ENCODE results near the gene RBM20.

The RBM20 gene

DNA sequence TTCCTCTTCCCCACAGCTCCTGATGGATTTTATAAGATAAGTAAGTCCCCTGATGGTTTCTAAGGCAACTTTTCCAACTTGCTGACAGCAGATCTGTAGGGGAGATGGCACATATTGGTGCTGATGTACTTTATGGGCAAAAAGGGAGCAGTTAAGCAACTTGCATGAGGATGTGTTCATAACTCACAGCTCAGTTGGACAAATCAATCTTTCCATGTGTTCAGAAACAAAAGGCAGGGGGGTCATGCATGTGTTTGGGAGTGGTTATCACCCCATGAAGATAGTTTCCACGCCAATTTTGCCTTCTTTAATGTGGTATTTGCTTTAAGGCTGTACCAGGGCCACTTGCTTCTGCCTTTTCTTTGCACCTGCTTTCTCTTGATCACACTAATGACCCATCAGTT, 6.1 kb downstream of the RBM20 start:
- TF ChIP-seq, protein P1, sequence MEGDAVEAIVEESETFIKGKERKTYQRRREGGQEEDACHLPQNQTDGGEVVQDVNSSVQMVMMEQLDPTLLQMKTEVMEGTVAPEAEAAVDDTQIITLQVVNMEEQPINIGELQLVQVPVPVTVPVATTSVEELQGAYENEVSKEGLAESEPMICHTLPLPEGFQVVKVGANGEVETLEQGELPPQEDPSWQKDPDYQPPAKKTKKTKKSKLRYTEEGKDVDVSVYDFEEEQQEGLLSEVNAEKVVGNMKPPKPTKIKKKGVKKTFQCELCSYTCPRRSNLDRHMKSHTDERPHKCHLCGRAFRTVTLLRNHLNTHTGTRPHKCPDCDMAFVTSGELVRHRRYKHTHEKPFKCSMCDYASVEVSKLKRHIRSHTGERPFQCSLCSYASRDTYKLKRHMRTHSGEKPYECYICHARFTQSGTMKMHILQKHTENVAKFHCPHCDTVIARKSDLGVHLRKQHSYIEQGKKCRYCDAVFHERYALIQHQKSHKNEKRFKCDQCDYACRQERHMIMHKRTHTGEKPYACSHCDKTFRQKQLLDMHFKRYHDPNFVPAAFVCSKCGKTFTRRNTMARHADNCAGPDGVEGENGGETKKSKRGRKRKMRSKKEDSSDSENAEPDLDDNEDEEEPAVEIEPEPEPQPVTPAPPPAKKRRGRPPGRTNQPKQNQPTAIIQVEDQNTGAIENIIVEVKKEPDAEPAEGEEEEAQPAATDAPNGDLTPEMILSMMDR (IDR thresholded peaks at IDR 0.05): no peak
- H3K27me3 ChIP-seq (ENCODE audit: control insufficient read depth, insufficient read depth, low read length): peaks cover under 1% of the 10 kb centered on the region

DNA sequence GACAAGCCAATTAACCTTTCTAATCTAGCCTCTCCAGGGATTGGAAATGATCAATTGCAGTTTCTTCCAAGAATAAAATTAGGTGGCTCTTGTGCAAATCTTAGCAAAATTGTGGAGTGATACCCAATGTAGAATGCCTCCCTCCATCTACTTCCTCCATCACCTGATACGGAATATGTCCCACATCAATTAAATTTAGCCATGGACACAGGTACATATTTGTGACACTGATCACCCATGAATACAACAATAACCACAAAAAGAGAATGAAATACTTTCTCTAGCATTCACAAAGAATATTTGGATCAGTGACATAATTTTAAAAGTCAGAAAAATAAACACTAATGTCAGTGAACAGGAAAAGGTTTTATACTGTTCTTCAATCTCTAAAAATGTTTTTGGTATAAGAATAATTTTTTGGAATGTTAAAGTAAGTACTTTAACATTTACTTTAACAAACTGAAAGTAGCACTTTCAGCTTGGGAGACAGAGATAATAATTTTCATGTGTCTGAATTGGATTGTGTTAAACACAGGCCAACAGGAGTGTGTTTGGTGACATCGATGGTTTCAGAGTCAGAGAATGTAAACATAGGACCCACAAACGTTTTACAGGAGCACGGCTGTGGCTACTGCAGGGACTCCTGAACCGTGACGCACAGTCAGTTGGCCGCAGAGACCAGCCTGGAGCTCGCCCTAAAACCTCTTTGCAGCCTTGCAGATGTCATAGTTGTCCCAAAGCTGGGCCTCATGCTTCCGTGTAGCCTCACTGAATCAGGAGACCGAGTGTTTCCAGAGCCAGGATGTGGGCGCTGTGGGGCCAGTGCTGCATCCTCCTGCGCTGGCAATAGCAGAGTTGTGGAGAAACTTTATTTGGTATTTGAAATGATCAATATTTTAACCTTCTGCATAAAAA, 7.2 kb downstream of the RBM20 start:
- TF ChIP-seq, protein P1 (IDR thresholded peaks at IDR 0.05): no peak
- no peak overlapping the region for H3K9ac ChIP-seq
- no peak overlapping the region for H2AFZ ChIP-seq
- H3K36me3 ChIP-seq (ENCODE audit: control insufficient read depth, insufficient read depth, low read length): no peaks in the 10 kb centered on the region
- no peak overlapping the region for H3K4me3 ChIP-seq (ENCODE audit: low read depth, low read length)
- no peaks in the 10 kb centered on the region for H3K79me2 ChIP-seq
- H3K27ac ChIP-seq: no peak overlapping the region
- no peaks in the 10 kb centered on the region for H3K4me1 ChIP-seq
- H3K27me3 ChIP-seq (ENCODE audit: control insufficient read depth, insufficient read depth, low read length): no peaks in the 10 kb centered on the region
- no peak overlapping the region for H3K4me2 ChIP-seq (ENCODE audit: low read length)
- no peaks in the 10 kb centered on the region for H3K9me3 ChIP-seq (ENCODE audit: control insufficient read depth, low read length)

More for the DNA sequence above, 6.1 kb downstream of the RBM20 start:
- no peaks in the 10 kb centered on the region for H3K4me1 ChIP-seq
- H3K9me3 ChIP-seq (ENCODE audit: control insufficient read depth, low read length): no peaks in the 10 kb centered on the region
- no peaks in the 10 kb centered on the region for H3K79me2 ChIP-seq
- no peak overlapping the region for H3K27ac ChIP-seq
- H3K9ac ChIP-seq: no peak overlapping the region
- no peak overlapping the region for H3K4me2 ChIP-seq (ENCODE audit: low read length)
- H3K4me3 ChIP-seq (ENCODE audit: low read depth, low read length): no peak overlapping the region
- H2AFZ ChIP-seq: no peak overlapping the region
- H3K36me3 ChIP-seq (ENCODE audit: control insufficient read depth, insufficient read depth, low read length): no peaks in the 10 kb centered on the region

DNA sequence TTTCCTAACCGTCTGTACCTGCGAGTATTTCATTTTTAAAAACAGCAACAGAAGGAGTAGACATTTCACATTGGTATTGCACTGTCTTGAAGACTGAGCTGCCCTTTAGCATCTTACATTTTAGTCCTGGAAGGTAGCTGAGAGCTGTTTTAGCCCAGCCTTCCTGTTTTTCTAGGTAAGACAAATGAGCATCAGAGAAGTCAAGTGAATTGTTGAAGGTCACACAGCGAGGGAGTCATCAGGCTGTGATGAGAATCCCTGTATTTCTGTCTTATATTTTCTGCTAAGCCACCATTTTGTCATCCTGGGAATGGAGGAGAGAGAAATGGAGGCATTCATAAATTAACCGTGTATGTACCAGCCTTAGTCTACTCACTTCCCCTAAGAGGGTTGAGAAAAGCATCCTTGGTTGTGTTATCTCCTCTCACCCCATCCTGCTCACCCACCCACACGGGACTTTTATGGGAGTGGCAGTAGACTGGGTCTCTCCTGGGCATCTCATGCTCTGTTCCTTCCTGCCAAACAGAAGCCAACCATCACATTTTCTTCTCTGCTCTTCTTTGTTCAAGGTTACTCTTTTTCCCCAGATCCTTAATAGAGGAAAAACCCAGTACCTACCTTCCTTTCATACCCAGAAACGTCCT, 8.5 kb downstream of the RBM20 start:
- Histone ChIP-seq H2AFZ (no peak overlapping the region), H3K27ac (no peak overlapping the region), H3K4me3 (ENCODE audit: low read depth, low read length) (no peak overlapping the region), H3K36me3 (ENCODE audit: control insufficient read depth, insufficient read depth, low read length) (no peaks in the 10 kb centered on the region), H3K4me2 (ENCODE audit: low read length) (no peak overlapping the region), H3K27me3 (ENCODE audit: control insufficient read depth, insufficient read depth, low read length) (no peaks in the 10 kb centered on the region), H3K9ac (no peak overlapping the region), H3K4me1 (no peaks in the 10 kb centered on the region), H3K79me2 (no peaks in the 10 kb centered on the region), H3K9me3 (ENCODE audit: control insufficient read depth, low read length) (no peaks in the 10 kb centered on the region)
- TF ChIP-seq, protein P1 (IDR thresholded peaks at IDR 0.05): no peak

DNA sequence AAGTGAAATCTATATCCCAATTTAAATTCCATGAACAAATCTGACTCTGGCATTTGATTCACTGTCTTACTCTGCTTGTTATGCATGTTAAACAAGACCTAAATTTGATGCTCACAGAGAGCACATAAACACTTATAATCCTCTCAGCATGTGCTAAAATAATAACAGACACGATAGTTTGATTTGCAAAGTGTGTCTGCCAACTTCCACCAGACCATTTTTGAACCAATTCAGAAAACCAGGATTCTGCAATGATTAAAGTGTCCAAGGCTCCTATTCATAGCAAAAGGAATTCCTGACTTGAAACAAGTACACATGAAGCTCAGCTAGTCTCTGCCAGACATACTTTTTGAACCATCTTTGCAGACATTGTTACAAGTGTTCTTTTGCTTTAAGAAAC, 11.2 kb downstream of the RBM20 start:
- no peak overlapping the region for H3K9ac ChIP-seq
- no peak overlapping the region for H2AFZ ChIP-seq
- no peaks in the 10 kb centered on the region for H3K9me3 ChIP-seq (ENCODE audit: control insufficient read depth, low read length)
- H3K27me3 ChIP-seq (ENCODE audit: control insufficient read depth, insufficient read depth, low read length): no peaks in the 10 kb centered on the region
- H3K27ac ChIP-seq: no peak overlapping the region
- H3K4me2 ChIP-seq (ENCODE audit: low read length): no peak overlapping the region
- H3K79me2 ChIP-seq: no peaks in the 10 kb centered on the region
- H3K36me3 ChIP-seq (ENCODE audit: control insufficient read depth, insufficient read depth, low read length): no peaks in the 10 kb centered on the region
- H3K4me3 ChIP-seq (ENCODE audit: low read depth, low read length): no peak overlapping the region
- H3K4me1 ChIP-seq: no peaks in the 10 kb centered on the region
- TF ChIP-seq, protein P1 (IDR thresholded peaks at IDR 0.05): no peak

All from parathyroid adenoma (tissue), 2 donors.